ENCODE results near the gene NLRC5.
"Not testable (repeated sequence)": the region's sequence is repeated elsewhere in the genome, so short reads cannot be mapped to it uniquely, and the experiment has no call there.

NLRC5 gene

GRCh38 chr16:57100445-57100844 is 111.1 kb downstream of the NLRC5 start:
- no peak for DNase-seq
- H3K36me3 Mint-ChIP-seq (ENCODE audit: low read depth) = no peaks in the 10 kb centered on the region
- H3K27me3 Mint-ChIP-seq = no peaks in the 10 kb centered on the region
- peaks cover 13% of the 10 kb centered on the region for H3K4me1 Mint-ChIP-seq (ENCODE audit: low read depth)
- H3K27ac Mint-ChIP-seq = no peak overlapping the region
- H3K4me3 Mint-ChIP-seq = no peak overlapping the region
- H3K9me3 Mint-ChIP-seq = no peaks in the 10 kb centered on the region

GRCh38 chr16:57102888-57103851 is 113.8 kb downstream of the NLRC5 start:
- H3K27ac Mint-ChIP-seq = no peak overlapping the region
- H3K4me3 Mint-ChIP-seq = no peak overlapping the region
- H3K4me1 Mint-ChIP-seq (ENCODE audit: low read depth) = peaks cover 20% of the 10 kb centered on the region
- no peak for DNase-seq
- no peaks in the 10 kb centered on the region for H3K27me3 Mint-ChIP-seq
- no peaks in the 10 kb centered on the region for H3K36me3 Mint-ChIP-seq (ENCODE audit: low read depth)
- H3K9me3 Mint-ChIP-seq = no peaks in the 10 kb centered on the region

- Mint-ChIP-seq H3K9me3 (no peaks in the 10 kb centered on the region), H3K4me3 (no peak overlapping the region), H3K27me3 (no peaks in the 10 kb centered on the region), H3K27ac (no peak overlapping the region), H3K4me1 (ENCODE audit: low read depth) (peaks cover 20% of the 10 kb centered on the region), H3K36me3 (ENCODE audit: low read depth) (no peaks in the 10 kb centered on the region)
- DNase-seq = no peak
These were observed 115.3 kb downstream of the NLRC5 start for GRCh38 chr16:57104706-57105105.

- DNase-seq = no peak
- peaks cover 18% of the 10 kb centered on the region for H3K4me1 Mint-ChIP-seq (ENCODE audit: low read depth)
- H3K36me3 Mint-ChIP-seq (ENCODE audit: low read depth) = no peaks in the 10 kb centered on the region
- H3K27me3 Mint-ChIP-seq = no peaks in the 10 kb centered on the region
- H3K4me3 Mint-ChIP-seq = no peak overlapping the region
- no peak overlapping the region for H3K27ac Mint-ChIP-seq
- H3K9me3 Mint-ChIP-seq = no peaks in the 10 kb centered on the region
These were observed 115.8 kb downstream of the NLRC5 start for GRCh38 chr16:57105184-57105583.

GRCh38 chr16:57106767-57107166 is 117.4 kb downstream of the NLRC5 start:
- no peak for DNase-seq
- Mint-ChIP-seq H3K4me3 (no peak overlapping the region), H3K36me3 (ENCODE audit: low read depth) (no peaks in the 10 kb centered on the region), H3K27me3 (no peaks in the 10 kb centered on the region), H3K27ac (no peak overlapping the region), H3K4me1 (ENCODE audit: low read depth) (peaks cover 16% of the 10 kb centered on the region), H3K9me3 (no peaks in the 10 kb centered on the region)

- H3K9me3 Mint-ChIP-seq = no peaks in the 10 kb centered on the region
- peaks cover 17% of the 10 kb centered on the region for H3K4me1 Mint-ChIP-seq (ENCODE audit: low read depth)
- no peaks in the 10 kb centered on the region for H3K27me3 Mint-ChIP-seq
- DNase-seq = no peak
- no peaks in the 10 kb centered on the region for H3K36me3 Mint-ChIP-seq (ENCODE audit: low read depth)
- peak overlapping the region; percentile 49 for H3K27ac Mint-ChIP-seq
- H3K4me3 Mint-ChIP-seq = no peak overlapping the region
These were observed 118.1 kb downstream of the NLRC5 start for GRCh38 chr16:57107321-57107922.

- H3K4me1 Mint-ChIP-seq (ENCODE audit: low read depth) = peaks cover 25% of the 10 kb centered on the region
These were observed 119.1 kb downstream of the NLRC5 start for GRCh38 chr16:57108432-57108831.

GRCh38 chr16:57109259-57110105 is 120.1 kb downstream of the NLRC5 start:
- not testable (repeated sequence) for H3K9me3 Mint-ChIP-seq; H3K36me3 Mint-ChIP-seq (ENCODE audit: low read depth); H3K4me3 Mint-ChIP-seq; H3K27me3 Mint-ChIP-seq; DNase-seq; H3K27ac Mint-ChIP-seq
- H3K4me1 Mint-ChIP-seq (ENCODE audit: low read depth) = peaks cover 24% of the 10 kb centered on the region

More at GRCh38 chr16:57108432-57108831, 119.1 kb downstream of the NLRC5 start:
- Mint-ChIP-seq H3K27ac (no peak overlapping the region), H3K27me3 (no peaks in the 10 kb centered on the region), H3K36me3 (ENCODE audit: low read depth) (no peaks in the 10 kb centered on the region), H3K4me3 (no peak overlapping the region), H3K9me3 (no peaks in the 10 kb centered on the region)
- DNase-seq = no peak

GRCh38 chr16:57110937-57111336 is 121.6 kb downstream of the NLRC5 start:
- H3K27me3 Mint-ChIP-seq = no peaks in the 10 kb centered on the region

GRCh38 chr16:57111420-57111819 is 122.1 kb downstream of the NLRC5 start:
- H3K9me3 Mint-ChIP-seq = no peaks in the 10 kb centered on the region
- H3K27me3 Mint-ChIP-seq = no peaks in the 10 kb centered on the region
- H3K27ac Mint-ChIP-seq = no peak overlapping the region
- no peaks in the 10 kb centered on the region for H3K36me3 Mint-ChIP-seq (ENCODE audit: low read depth)
- H3K4me1 Mint-ChIP-seq (ENCODE audit: low read depth) = peaks cover 13% of the 10 kb centered on the region
- DNase-seq = no peak
- no peak overlapping the region for H3K4me3 Mint-ChIP-seq

More at GRCh38 chr16:57110937-57111336, 121.6 kb downstream of the NLRC5 start:
- H3K9me3 Mint-ChIP-seq = no peaks in the 10 kb centered on the region
- peaks cover 14% of the 10 kb centered on the region for H3K4me1 Mint-ChIP-seq (ENCODE audit: low read depth)
- H3K27ac Mint-ChIP-seq = no peak overlapping the region
- H3K36me3 Mint-ChIP-seq (ENCODE audit: low read depth) = no peaks in the 10 kb centered on the region
- no peak overlapping the region for H3K4me3 Mint-ChIP-seq
- no peak for DNase-seq

- no peak overlapping the region for H3K27ac Mint-ChIP-seq
- H3K4me1 Mint-ChIP-seq (ENCODE audit: low read depth) = peaks cover 9% of the 10 kb centered on the region
- H3K4me3 Mint-ChIP-seq = no peak overlapping the region
- no peaks in the 10 kb centered on the region for H3K36me3 Mint-ChIP-seq (ENCODE audit: low read depth)
- DNase-seq = no peak
- H3K9me3 Mint-ChIP-seq = no peaks in the 10 kb centered on the region
- no peaks in the 10 kb centered on the region for H3K27me3 Mint-ChIP-seq
These were observed 123.2 kb downstream of the NLRC5 start for GRCh38 chr16:57112403-57113041.

- peaks cover 9% of the 10 kb centered on the region for H3K4me1 Mint-ChIP-seq (ENCODE audit: low read depth)
- no peaks in the 10 kb centered on the region for H3K27me3 Mint-ChIP-seq
- no peak overlapping the region for H3K4me3 Mint-ChIP-seq
- H3K27ac Mint-ChIP-seq = no peak overlapping the region
- no peaks in the 10 kb centered on the region for H3K36me3 Mint-ChIP-seq (ENCODE audit: low read depth)
- no peak for DNase-seq
- no peaks in the 10 kb centered on the region for H3K9me3 Mint-ChIP-seq
These were observed 123.7 kb downstream of the NLRC5 start for GRCh38 chr16:57113042-57113453.

- H3K27me3 Mint-ChIP-seq = no peaks in the 10 kb centered on the region
- H3K36me3 Mint-ChIP-seq (ENCODE audit: low read depth) = no peaks in the 10 kb centered on the region
- H3K4me3 Mint-ChIP-seq = no peak overlapping the region
- H3K4me1 Mint-ChIP-seq (ENCODE audit: low read depth) = peaks cover 9% of the 10 kb centered on the region
- no peak for DNase-seq
- H3K9me3 Mint-ChIP-seq = no peaks in the 10 kb centered on the region
- no peak overlapping the region for H3K27ac Mint-ChIP-seq
These were observed 124.3 kb downstream of the NLRC5 start for GRCh38 chr16:57113664-57114063.

GRCh38 chr16:57115168-57115513 is 125.8 kb downstream of the NLRC5 start:
- H3K27ac Mint-ChIP-seq = no peak overlapping the region
- no peak overlapping the region for H3K4me3 Mint-ChIP-seq
- DNase-seq = no peak
- H3K4me1 Mint-ChIP-seq (ENCODE audit: low read depth) = peaks cover 9% of the 10 kb centered on the region
- H3K9me3 Mint-ChIP-seq = no peaks in the 10 kb centered on the region
- no peaks in the 10 kb centered on the region for H3K27me3 Mint-ChIP-seq
- H3K36me3 Mint-ChIP-seq (ENCODE audit: low read depth) = no peaks in the 10 kb centered on the region

All from activated T-cell treated with anti-CD3 and anti-CD28 coated beads, Interleukin-2, amount 50 U/mL, for 24 hours (primary cell).